Pancreas (tissue), 10 donors: ENCODE data around the gene FRYL. TPM values are rescaled to one million over a fixed set of nuclear protein-coding genes. Genes with fewer than 3 reads are reported as not detected.
A peak's percentile ranks its signal among the peaks of the same experiment; 100 is the strongest.

ENCODE experiments used
- ATAC-seq, 4 donors: fragments of 200-7000 bp; cut with Tn5 transposase; one replicate each; pipeline versions ENCODE4 v1.8.0 to v1.9.1; 2020; ENCODE audit warnings: mild to moderate bottlenecking in 4 of 4, moderate library complexity in 4 of 4
- DNase-seq, 6 donors: peaks; one replicate each; pipeline ENCODE4 v3.0.0-alpha.2; 2020
- FAIRE-seq: peaks from 2 replicates; lab custom pipeline; 2012; peaks lifted over from hg19 to GRCh38; lab: Jason Lieb, UNC
- H3K27ac ChIP-seq, 4 donors: fragments of 200-600 bp; sonication (generic); 1 replicate in 3 of 4; 2 replicates in 1 of 4; pipeline versions ENCODE4 v1.5.0 to v1.8.0; 2020
- H3K27me3 ChIP-seq, 4 donors: fragments of 200-600 bp; one replicate each; pipeline ENCODE4 v1.8.0; 2021
- H3K36me3 ChIP-seq, 3 donors: fragments of 200-600 bp; sonication (generic) in 1 of 3; one replicate each; pipeline versions ENCODE4 v1.5.0 to v1.8.0; 2020 to 2021
- H3K4me1 ChIP-seq, 3 donors: fragments of 200-600 bp; one replicate each; pipeline ENCODE4 v1.8.0; 2021
- H3K4me3 ChIP-seq, 4 donors: fragments of 200-600 bp; sonication (generic) in 2 of 4; one replicate each; pipeline versions ENCODE4 v1.5.0 to v1.8.0; 2020 to 2021
- H3K9me3 ChIP-seq, 4 donors: fragments of 200-600 bp; one replicate each; pipeline ENCODE4 v1.8.0; 2021
- WGBS, 2 donors: extraction: QIAGEN DNeasy Blood & Tissue Kit; methylation state at CpG; one replicate each; pipeline ENCODE4 v1.1.7; 2013; 5-methylcytosine and 5-hydroxymethylcytosine counted together
- intact Hi-C, 3 donors: fragments of 100-400 bp; cut with DNase I; formaldehyde crosslinking; loops; one replicate each; pipeline versions ENCODE4 v1.11.1 to v1.14.2; 2022
- polyA plus RNA-seq, 2 donors: library from polyadenylated mRNA; stranded (reverse); fragments of 200-250 nt; gene quantifications; one replicate each; pipeline ENCODE4 v1.2.3, GENCODE V29; 2013
- total RNA-seq, 6 donors: library from RNA; stranded (reverse); fragmentation: NEBNext Ultra II Directional in 4 of 6; extraction: Animal tissue kit (Norgen Biotek cat#: 25700) in 4 of 6; gene quantifications; one replicate each; pipeline versions ENCODE4 v1.2.1 to v1.2.4, GENCODE V29; 2021 to 2023
- TF ChIP-seq, protein P1 (sequence below), 4 donors: fragments of 200-600 bp; sonication (generic) in 3 of 4; IDR thresholded peaks; one replicate each; pipeline versions ENCODE4 v1.5.0 to v1.8.0; 2021; ENCODE audit warnings: antibody characterized with exemption in 4 of 4
- donor health status: healthy with polysubstance abuse.
- donor health status: DM: no; HTN: no; CAD: no; lungs with moderate emphysema.
- donor health status: DM: no; HTN: no; CAD: no.
- donor health status: control.
- donor health status: control.
- donor health status: Bipolar disorder and iron deficiency.
- donor health status: DM: yes; HTN: yes; CAD: no.
- donor health status: DM: no; HTN: no; CAD: no.
- donor health status: DM: no; HTN: no; CAD: no.
- donor health status: DM: yes; HTN: yes; CAD: no.

The FRYL gene
- total and polyA plus RNA-seq, 8 donors: 9.1 to 38.7 (median 20.7) TPM

DNA sequence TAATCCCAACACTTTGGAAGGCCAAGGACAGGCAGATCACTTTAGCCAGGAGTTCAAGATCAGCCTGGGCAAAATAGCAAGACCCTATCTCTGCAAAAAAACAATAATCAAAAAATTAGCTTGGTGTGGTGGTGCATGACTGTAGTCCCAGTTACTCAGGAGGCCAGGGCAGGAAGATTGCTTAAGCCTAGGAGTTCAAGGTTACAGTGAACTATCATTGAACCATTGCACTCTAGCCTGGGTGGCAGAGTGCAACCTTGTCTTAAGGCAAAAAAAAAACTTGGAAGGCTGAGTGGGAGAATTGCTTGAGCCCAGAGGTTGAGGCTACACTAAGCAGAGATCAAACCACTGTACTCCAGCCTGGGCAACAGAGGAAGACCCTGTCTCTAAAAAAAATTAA is 5.2 kb upstream of the FRYL start:
- no peak overlapping the region for H3K27ac ChIP-seq
- no peaks in the 10 kb centered on the region for H3K9me3 ChIP-seq
- no peak overlapping the region for H3K4me3 ChIP-seq
- no peaks in the 10 kb centered on the region for H3K27me3 ChIP-seq
- DNase-seq: no peak
- TF ChIP-seq, protein P1, sequence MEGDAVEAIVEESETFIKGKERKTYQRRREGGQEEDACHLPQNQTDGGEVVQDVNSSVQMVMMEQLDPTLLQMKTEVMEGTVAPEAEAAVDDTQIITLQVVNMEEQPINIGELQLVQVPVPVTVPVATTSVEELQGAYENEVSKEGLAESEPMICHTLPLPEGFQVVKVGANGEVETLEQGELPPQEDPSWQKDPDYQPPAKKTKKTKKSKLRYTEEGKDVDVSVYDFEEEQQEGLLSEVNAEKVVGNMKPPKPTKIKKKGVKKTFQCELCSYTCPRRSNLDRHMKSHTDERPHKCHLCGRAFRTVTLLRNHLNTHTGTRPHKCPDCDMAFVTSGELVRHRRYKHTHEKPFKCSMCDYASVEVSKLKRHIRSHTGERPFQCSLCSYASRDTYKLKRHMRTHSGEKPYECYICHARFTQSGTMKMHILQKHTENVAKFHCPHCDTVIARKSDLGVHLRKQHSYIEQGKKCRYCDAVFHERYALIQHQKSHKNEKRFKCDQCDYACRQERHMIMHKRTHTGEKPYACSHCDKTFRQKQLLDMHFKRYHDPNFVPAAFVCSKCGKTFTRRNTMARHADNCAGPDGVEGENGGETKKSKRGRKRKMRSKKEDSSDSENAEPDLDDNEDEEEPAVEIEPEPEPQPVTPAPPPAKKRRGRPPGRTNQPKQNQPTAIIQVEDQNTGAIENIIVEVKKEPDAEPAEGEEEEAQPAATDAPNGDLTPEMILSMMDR (IDR thresholded peaks at IDR 0.05): no peak
- no peaks in the 10 kb centered on the region for H3K36me3 ChIP-seq
- no peak for FAIRE-seq
- no peaks in the 10 kb centered on the region for H3K4me1 ChIP-seq
- ATAC-seq: no peak
- intact Hi-C loops: no loop called here

DNA sequence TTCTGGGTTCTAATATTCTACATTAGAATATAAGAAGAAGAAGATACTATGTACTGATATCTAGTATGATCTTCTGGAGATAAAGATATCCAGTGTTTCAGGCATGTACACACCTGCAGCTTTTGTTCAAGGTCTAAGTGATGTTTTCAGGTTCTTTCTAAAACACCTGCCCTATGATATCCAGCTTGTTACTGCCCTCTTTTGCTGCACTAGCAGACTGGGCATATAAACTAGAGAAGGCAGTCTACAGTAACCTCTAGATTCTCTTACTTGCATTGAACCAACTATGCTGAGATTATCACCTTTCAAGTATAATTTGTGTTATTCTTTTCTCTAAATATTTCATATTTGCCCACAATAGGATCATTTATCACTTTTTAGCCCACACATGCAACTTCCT is 1.9 kb upstream of the FRYL start:
- ATAC-seq (no peak), DNase-seq (no peak), FAIRE-seq (no peak)
- Histone ChIP-seq H3K27me3 (no peaks in the 10 kb centered on the region), H3K4me1 (peaks cover 7 to 14% (median 12%) of the 10 kb centered on the region in 3 donors), H3K4me3 (no peak overlapping the region), H3K36me3 (no peaks in the 10 kb centered on the region), H3K9me3 (no peaks in the 10 kb centered on the region), H3K27ac (no peak overlapping the region)
- TF ChIP-seq, protein P1 (IDR thresholded peaks at IDR 0.05): no peak
- intact Hi-C loops: no loop called here

DNA sequence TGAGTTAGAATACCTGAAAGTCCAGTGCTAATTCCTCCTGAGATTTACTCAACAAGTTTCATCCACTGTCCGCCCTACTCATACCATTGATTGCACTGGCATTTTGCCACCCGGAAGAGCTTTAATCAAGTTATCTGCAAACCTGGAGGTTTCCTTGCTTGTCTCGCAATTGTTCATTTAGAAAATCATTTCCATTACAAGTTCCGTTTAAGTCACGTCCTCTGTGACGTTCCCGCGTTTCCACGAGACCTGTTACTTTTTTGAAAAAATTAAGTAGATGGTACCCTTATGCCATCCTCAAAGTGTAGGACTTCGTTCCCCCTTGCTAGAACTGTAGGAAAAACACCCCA is 761 bp upstream of the FRYL start:
- H3K9me3 ChIP-seq: no peaks in the 10 kb centered on the region
- DNase-seq (peak in 4 of 6 donors; percentile 35 to 52 (median 42)), ATAC-seq (peak in 1 of 4 donors; percentile 6), FAIRE-seq (no peak)
- intact Hi-C loops: no loop called here
- H3K36me3 ChIP-seq: no peaks in the 10 kb centered on the region
- WGBS, 2 donors: 0% methylated on average over 10 of the region's 10 CpGs
- H3K27me3 ChIP-seq: no peaks in the 10 kb centered on the region
- peaks cover 7 to 24% (median 22%) of the 10 kb centered on the region in 3 donors for H3K4me1 ChIP-seq
- peak overlapping the region; percentile 24 to 53 (median 35) for H3K4me3 ChIP-seq
- H3K27ac ChIP-seq: peak overlapping the region; percentile 20 to 89 (median 74)
- TF ChIP-seq, protein P1 (IDR thresholded peaks at IDR 0.05): no peak

DNA sequence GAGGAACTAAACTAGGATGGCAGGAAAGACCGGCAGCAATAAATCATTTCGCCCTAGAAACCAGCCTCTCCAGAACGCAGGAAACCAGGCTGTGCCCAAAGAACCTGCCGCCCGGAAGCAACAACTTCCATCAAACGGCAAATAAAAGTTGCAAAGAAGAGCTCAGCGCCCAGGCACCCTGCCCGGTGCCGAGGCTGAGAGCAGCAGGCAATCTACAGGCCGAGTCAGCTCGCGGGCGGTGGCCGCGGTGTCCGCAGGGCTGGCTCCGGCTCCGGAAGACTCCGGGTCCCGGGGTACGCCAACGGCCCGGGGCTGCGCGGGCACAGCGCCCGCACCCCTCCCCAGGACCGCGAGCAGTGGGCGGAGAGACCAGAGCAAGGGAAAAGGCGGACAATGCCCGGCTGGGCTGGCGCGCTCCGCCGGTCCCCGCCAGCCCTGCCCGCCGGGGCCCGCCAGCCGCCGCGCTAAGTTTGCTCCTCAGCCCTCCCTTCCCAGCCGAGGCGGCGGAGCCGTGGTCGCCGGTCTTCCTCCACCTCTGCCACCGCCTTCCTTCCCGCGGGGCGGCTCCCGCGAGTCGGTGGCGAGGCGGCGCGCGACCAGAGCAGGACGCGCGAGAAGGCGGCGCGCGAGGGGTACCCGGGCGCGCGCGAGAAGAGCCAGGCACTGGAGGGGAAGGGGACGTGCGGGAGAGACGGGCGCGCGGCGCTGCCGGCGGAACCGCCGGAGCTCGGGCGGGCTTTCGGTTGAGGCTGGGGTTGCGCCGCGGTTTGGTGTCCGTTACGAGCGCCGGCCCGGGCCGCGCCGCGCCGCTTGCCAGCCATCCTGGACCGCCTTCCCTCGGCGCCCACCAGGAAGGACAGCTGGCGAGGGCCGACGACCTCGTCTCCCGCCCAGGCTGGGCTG is 733 bp downstream of the FRYL start:
- ATAC-seq: peak; percentile 39 to 68 (median 53)
- TF ChIP-seq, protein P1 (IDR thresholded peaks at IDR 0.05): no peak
- Histone ChIP-seq H3K36me3 (no peaks in the 10 kb centered on the region), H3K4me3 (peak overlapping the region; percentile 95 to 97 (median 96)), H3K27ac (peak overlapping the region; percentile 80 to 98 (median 94)), H3K9me3 (no peaks in the 10 kb centered on the region), H3K4me1 (peaks cover 7 to 29% (median 26%) of the 10 kb centered on the region in 3 donors), H3K27me3 (no peaks in the 10 kb centered on the region)
- FAIRE-seq: no peak
- intact Hi-C loops: no loop called here
- 0% methylated on average over 45 to 108 of the region's 108 CpGs for WGBS, 2 donors
- DNase-seq: peak; percentile 60 to 85 (median 66)
